ENCODE results near the gene C1orf210.

The C1orf210 gene

GRCh38 chr1:43305926-43306687, 20.7 kb upstream of the C1orf210 start:
- DNase-seq (ENCODE audit: insufficient read length, low spot score) (no peak), FAIRE-seq (no peak)
- no peak for TF ChIP-seq PAX5 (IDR thresholded peaks at IDR 0.05; ENCODE audit: insufficient read depth, low read length, severe bottlenecking)
- no peak for TF ChIP-seq SPI1 (IDR thresholded peaks at IDR 0.05; ENCODE audit: low read depth, low read length)
- TF ChIP-seq POLR2A (IDR thresholded peaks at IDR 0.05; ENCODE audit: low read depth, low read length) = no peak
- TF ChIP-seq TAF1 (IDR thresholded peaks at IDR 0.05; ENCODE audit: low read depth, low read length) = no peak
- no peak for TF ChIP-seq POU2F2 (IDR thresholded peaks at IDR 0.05; ENCODE audit: low read depth, low read length)
- TF ChIP-seq POLR2AphosphoS5 (IDR thresholded peaks at IDR 0.05; ENCODE audit: low read depth, low read length) = no peak

GRCh38 chr1:43305461-43305860, 20.1 kb upstream of the C1orf210 start:
- TF ChIP-seq PAX5 (IDR thresholded peaks at IDR 0.05; ENCODE audit: insufficient read depth, low read length, severe bottlenecking) (no peak), POU2F2 (IDR thresholded peaks at IDR 0.05; ENCODE audit: low read depth, low read length) (no peak), POLR2AphosphoS5 (IDR thresholded peaks at IDR 0.05; ENCODE audit: low read depth, low read length) (no peak), POLR2A (IDR thresholded peaks at IDR 0.05; ENCODE audit: low read depth, low read length) (no peak), TAF1 (IDR thresholded peaks at IDR 0.05; ENCODE audit: low read depth, low read length) (no peak), SPI1 (IDR thresholded peaks at IDR 0.05; ENCODE audit: low read depth, low read length) (no peak)
- FAIRE-seq (no peak), DNase-seq (ENCODE audit: insufficient read length, low spot score) (no peak)

GRCh38 chr1:43304771-43305300, 19.5 kb upstream of the C1orf210 start:
- DNase-seq (ENCODE audit: insufficient read length, low spot score) = no peak
- no peak for TF ChIP-seq TAF1 (IDR thresholded peaks at IDR 0.05; ENCODE audit: low read depth, low read length)
- no peak for TF ChIP-seq POLR2AphosphoS5 (IDR thresholded peaks at IDR 0.05; ENCODE audit: low read depth, low read length)
- TF ChIP-seq POU2F2 (IDR thresholded peaks at IDR 0.05; ENCODE audit: low read depth, low read length) = no peak
- no peak for TF ChIP-seq PAX5 (IDR thresholded peaks at IDR 0.05; ENCODE audit: insufficient read depth, low read length, severe bottlenecking)
- no peak for TF ChIP-seq POLR2A (IDR thresholded peaks at IDR 0.05; ENCODE audit: low read depth, low read length)
- TF ChIP-seq SPI1 (IDR thresholded peaks at IDR 0.05; ENCODE audit: low read depth, low read length) = no peak
- no peak for FAIRE-seq

GRCh38 chr1:43304314-43304681, 18.9 kb upstream of the C1orf210 start:
- no peak for FAIRE-seq
- no peak for DNase-seq (ENCODE audit: insufficient read length, low spot score)
- no peak for TF ChIP-seq PAX5 (IDR thresholded peaks at IDR 0.05; ENCODE audit: insufficient read depth, low read length, severe bottlenecking)
- no peak for TF ChIP-seq POU2F2 (IDR thresholded peaks at IDR 0.05; ENCODE audit: low read depth, low read length)
- no peak for TF ChIP-seq POLR2A (IDR thresholded peaks at IDR 0.05; ENCODE audit: low read depth, low read length)
- no peak for TF ChIP-seq POLR2AphosphoS5 (IDR thresholded peaks at IDR 0.05; ENCODE audit: low read depth, low read length)
- no peak for TF ChIP-seq SPI1 (IDR thresholded peaks at IDR 0.05; ENCODE audit: low read depth, low read length)
- no peak for TF ChIP-seq TAF1 (IDR thresholded peaks at IDR 0.05; ENCODE audit: low read depth, low read length)

GRCh38 chr1:43303471-43304313, 18.3 kb upstream of the C1orf210 start:
- no peak for TF ChIP-seq SPI1 (IDR thresholded peaks at IDR 0.05; ENCODE audit: low read depth, low read length)
- no peak for TF ChIP-seq POU2F2 (IDR thresholded peaks at IDR 0.05; ENCODE audit: low read depth, low read length)
- no peak for TF ChIP-seq POLR2A (IDR thresholded peaks at IDR 0.05; ENCODE audit: low read depth, low read length)
- TF ChIP-seq PAX5 (IDR thresholded peaks at IDR 0.05; ENCODE audit: insufficient read depth, low read length, severe bottlenecking) = no peak
- TF ChIP-seq POLR2AphosphoS5 (IDR thresholded peaks at IDR 0.05; ENCODE audit: low read depth, low read length) = no peak
- no peak for TF ChIP-seq TAF1 (IDR thresholded peaks at IDR 0.05; ENCODE audit: low read depth, low read length)
- DNase-seq (ENCODE audit: insufficient read length, low spot score) (no peak), FAIRE-seq (no peak)

- FAIRE-seq = no peak
- DNase-seq (ENCODE audit: insufficient read length, low spot score) = no peak
- TF ChIP-seq SPI1 (IDR thresholded peaks at IDR 0.05; ENCODE audit: low read depth, low read length) = no peak
- no peak for TF ChIP-seq PAX5 (IDR thresholded peaks at IDR 0.05; ENCODE audit: insufficient read depth, low read length, severe bottlenecking)
- no peak for TF ChIP-seq POLR2AphosphoS5 (IDR thresholded peaks at IDR 0.05; ENCODE audit: low read depth, low read length)
- no peak for TF ChIP-seq POU2F2 (IDR thresholded peaks at IDR 0.05; ENCODE audit: low read depth, low read length)
- no peak for TF ChIP-seq TAF1 (IDR thresholded peaks at IDR 0.05; ENCODE audit: low read depth, low read length)
- TF ChIP-seq POLR2A (IDR thresholded peaks at IDR 0.05; ENCODE audit: low read depth, low read length) = no peak
These were observed 17.5 kb upstream of the C1orf210 start for GRCh38 chr1:43302721-43303470.

GRCh38 chr1:43302201-43302600, 16.8 kb upstream of the C1orf210 start:
- no peak for TF ChIP-seq POU2F2 (IDR thresholded peaks at IDR 0.05; ENCODE audit: low read depth, low read length)
- TF ChIP-seq SPI1 (IDR thresholded peaks at IDR 0.05; ENCODE audit: low read depth, low read length) = no peak
- no peak for TF ChIP-seq PAX5 (IDR thresholded peaks at IDR 0.05; ENCODE audit: insufficient read depth, low read length, severe bottlenecking)
- no peak for TF ChIP-seq POLR2AphosphoS5 (IDR thresholded peaks at IDR 0.05; ENCODE audit: low read depth, low read length)
- no peak for TF ChIP-seq POLR2A (IDR thresholded peaks at IDR 0.05; ENCODE audit: low read depth, low read length)
- no peak for TF ChIP-seq TAF1 (IDR thresholded peaks at IDR 0.05; ENCODE audit: low read depth, low read length)
- FAIRE-seq = no peak
- no peak for DNase-seq (ENCODE audit: insufficient read length, low spot score)

GRCh38 chr1:43300378-43301094, 15.2 kb upstream of the C1orf210 start, which contains the start of gene TIE1:
TSS of gene TIE1 (plus strand) at chr1:43300982. CDS start at chr1:43301072, 90 bp downstream.
- FAIRE-seq (no peak), DNase-seq (ENCODE audit: insufficient read length, low spot score) (no peak)
- TF ChIP-seq SPI1 (IDR thresholded peaks at IDR 0.05; ENCODE audit: low read depth, low read length) (no peak), POLR2AphosphoS5 (IDR thresholded peaks at IDR 0.05; ENCODE audit: low read depth, low read length) (no peak)

Data from GM12891 (cell line).